Calu3 (cell line): ENCODE measurements around the gene PDRG1. TPM values are rescaled to one million over a fixed set of nuclear protein-coding genes. Genes with fewer than 3 reads are reported as not detected.
"Not testable (repeated sequence)": the region's sequence is repeated elsewhere in the genome, so short reads cannot be mapped to it uniquely, and the experiment has no call there.

Experiments used
- BruUV-seq: library from RNA; stranded (reverse); fragments of 400-500 nt; replicated peaks from 2 replicates; lab custom pipeline; 2021; lab: Mats Ljungman, UMichigan
- CTCF ChIA-PET: fragments of 300-600 bp; sonication (Branson Sonifier 250); formaldehyde crosslinking; loops from one replicate; lab custom pipeline; 2022; ENCODE audit warnings: antibody characterized with exemption; lab: Charles Lee
- DNase-seq: peaks from one replicate; pipeline ENCODE4 v3.0.0; 2022
- H3K27ac Mint-ChIP-seq: one replicate; pipeline ENCODE4 v1.8.0; 2022; ENCODE audit warnings: mixed read lengths; ENCODE audit not compliant: unreplicated experiment
- H3K27me3 Mint-ChIP-seq: one replicate; pipeline ENCODE4 v1.8.0; 2022; ENCODE audit warnings: mixed read lengths; ENCODE audit not compliant: unreplicated experiment
- H3K36me3 Mint-ChIP-seq: one replicate; pipeline ENCODE4 v1.8.0; 2022; ENCODE audit warnings: mild to moderate bottlenecking, moderate library complexity, mixed read lengths; ENCODE audit not compliant: insufficient read depth, unreplicated experiment
- H3K4me1 Mint-ChIP-seq: one replicate; pipeline ENCODE4 v1.8.0; 2022; ENCODE audit warnings: mild to moderate bottlenecking, low read depth, mixed read lengths; ENCODE audit not compliant: unreplicated experiment
- H3K4me3 Mint-ChIP-seq: one replicate; pipeline ENCODE4 v1.8.0; 2022; ENCODE audit warnings: mild to moderate bottlenecking, low read depth, moderate library complexity, mixed read lengths; ENCODE audit not compliant: unreplicated experiment
- H3K9me3 Mint-ChIP-seq: one replicate; pipeline ENCODE4 v1.8.0; 2022; ENCODE audit warnings: low read depth, mixed read lengths; ENCODE audit not compliant: unreplicated experiment
- CTCF ChIP-seq: fragments of 200-600 bp; IDR thresholded peaks from one replicate; pipeline ENCODE4 v1.8.0; 2022; ENCODE audit warnings: antibody characterized with exemption; ENCODE audit not compliant: unreplicated experiment
- intact Hi-C: fragments of 100-400 bp; cut with micrococcal nuclease; formaldehyde crosslinking; loops from one replicate; pipeline ENCODE4 v1.10.0; 2022; ENCODE audit not compliant: unreplicated experiment
- total RNA-seq: library from RNA; stranded (reverse); gene quantifications from 2 replicates; pipeline ENCODE4 v1.2.3, GENCODE V29; 2022

PDRG1 gene
- total RNA-seq, 1 experiment from 2014 or later, result 24.5 TPM

- Mint-ChIP-seq H3K27me3 (peaks cover 94% of the 10 kb centered on the region), H3K4me1 (no peaks in the 10 kb centered on the region), H3K4me3 (no peak overlapping the region), H3K9me3 (no peaks in the 10 kb centered on the region), H3K36me3 (no peaks in the 10 kb centered on the region), H3K27ac (no peak overlapping the region)
- BruUV-seq, result no TSS peak
- CTCF ChIA-PET, result no interaction called here
- DNase-seq, result no peak
- no peak for TF ChIP-seq CTCF
- intact Hi-C loops, result no loop called here
These were observed 32.3 kb downstream of the PDRG1 start for GRCh38 chr20:31919410-31920155.

- H3K27ac Mint-ChIP-seq, result no peak overlapping the region
- DNase-seq, result no peak
- H3K9me3 Mint-ChIP-seq, result no peaks in the 10 kb centered on the region
- no peaks in the 10 kb centered on the region for H3K36me3 Mint-ChIP-seq
- CTCF ChIA-PET, result no interaction called here
- no TSS peak for BruUV-seq
- H3K4me1 Mint-ChIP-seq, result no peaks in the 10 kb centered on the region
- intact Hi-C loops, result no loop called here
- no peak overlapping the region for H3K4me3 Mint-ChIP-seq
- H3K27me3 Mint-ChIP-seq, result peaks cover 94% of the 10 kb centered on the region
- TF ChIP-seq CTCF, result no peak
These were observed 33.3 kb downstream of the PDRG1 start for GRCh38 chr20:31918466-31919105.

- CTCF ChIA-PET, result interaction anchor here (0.6 kb wide), 1 partner anchor 113 kb away, joined by 4 read pairs; no protein-coding TSS in a partner anchor
- H3K27ac Mint-ChIP-seq, H3K9me3 Mint-ChIP-seq, H3K36me3 Mint-ChIP-seq, DNase-seq, H3K4me1 Mint-ChIP-seq, BruUV-seq, H3K4me3 Mint-ChIP-seq, intact Hi-C loops: not testable (repeated sequence)
- H3K27me3 Mint-ChIP-seq, result peaks cover 94% of the 10 kb centered on the region
These were observed 33.9 kb downstream of the PDRG1 start for GRCh38 chr20:31917962-31918412.

GRCh38 chr20:31916708-31917107 lies 35.1 kb downstream of the PDRG1 start:
- Mint-ChIP-seq H3K27me3 (peaks cover 96% of the 10 kb centered on the region), H3K4me3 (no peak overlapping the region), H3K4me1 (no peaks in the 10 kb centered on the region), H3K36me3 (no peaks in the 10 kb centered on the region), H3K9me3 (no peaks in the 10 kb centered on the region), H3K27ac (no peak overlapping the region)
- TF ChIP-seq CTCF, result no peak
- CTCF ChIA-PET, result no interaction called here
- DNase-seq, result no peak
- intact Hi-C loops, result no loop called here
- no TSS peak for BruUV-seq
